GM12878 (cell line): ENCODE data around the gene NFATC2. TPM values are rescaled to one million over a fixed set of nuclear protein-coding genes. Genes with fewer than 3 reads are reported as not detected.

Source experiments
- ASH2L ChIP-seq: fragments of 300-600, 200-600 bp; sonication (generic); IDR thresholded peaks from 2 replicates; pipeline ENCODE4 v1.6.1; 2017; ENCODE audit warnings: low read depth, mild to moderate bottlenecking, borderline replicate concordance
- BCL11A ChIP-seq: IDR thresholded peaks from 2 replicates; pipeline ENCODE4 v1.6.1; 2011; ENCODE audit warnings: low read depth, low read length
- CREB1 ChIP-seq: IDR thresholded peaks from 2 replicates; pipeline ENCODE4 v1.6.1; 2012; ENCODE audit warnings: low read depth, mild to moderate bottlenecking, inconsistent platforms
- CTCF ChIP-seq, 3 experiments: IDR thresholded peaks in 2 of 3; conservative IDR thresholded peaks in 1 of 3; 2 replicates each; pipeline ENCODE4 v1.5.1; 2011; ENCODE audit warnings: low read depth in 3 of 3, low read length in 3 of 3, mild to moderate bottlenecking in 3 of 3, control low read depth in 2 of 3, moderate library complexity in 2 of 3, inconsistent platforms in 1 of 3, mixed read lengths in 1 of 3; ENCODE audit not compliant: control insufficient read depth in 2 of 3, insufficient read depth in 1 of 3; ENCODE audit errors: extremely low read depth in 1 of 3
- E4F1 ChIP-seq: fragments of 450-650 bp; IDR thresholded peaks from 2 replicates; pipeline ENCODE4 v1.6.1; 2018; ENCODE audit warnings: borderline replicate concordance, mild to moderate bottlenecking; ENCODE audit not compliant: partially characterized antibody
- GATAD2B ChIP-seq: fragments of 450-650 bp; conservative IDR thresholded peaks from 2 replicates; pipeline ENCODE4 v1.6.1; 2017; ENCODE audit warnings: low read depth, mild to moderate bottlenecking, moderate library complexity
- NFIC ChIP-seq: IDR thresholded peaks from 2 replicates; pipeline ENCODE4 v1.6.1; 2012; ENCODE audit warnings: low read depth, mild to moderate bottlenecking, inconsistent platforms, low read length, moderate library complexity
- NR2C2 ChIP-seq: IDR thresholded peaks from 2 replicates; pipeline ENCODE4 v1.6.1; 2011; ENCODE audit warnings: borderline replicate concordance, low read depth; ENCODE audit not compliant: control insufficient read depth, insufficient read length
- POLR2AphosphoS2 ChIP-seq: IDR thresholded peaks from 2 replicates; pipeline ENCODE4 v1.6.1; 2011; ENCODE audit warnings: low read depth, mild to moderate bottlenecking, low read length, improper control_type of control experiment, moderate library complexity
- RELB ChIP-seq: fragments of 450-650 bp; IDR thresholded peaks from 2 replicates; pipeline ENCODE4 v1.6.1; 2017; ENCODE audit warnings: low read depth, mild to moderate bottlenecking, moderate library complexity
- REST ChIP-seq: IDR thresholded peaks from 2 replicates; pipeline ENCODE4 v1.6.1; 2012; ENCODE audit warnings: mild to moderate bottlenecking, low read depth, low read length
- SMAD1 ChIP-seq: fragments of 450-650 bp; IDR thresholded peaks from 2 replicates; pipeline ENCODE4 v1.6.1; 2018; ENCODE audit warnings: mild to moderate bottlenecking, low read depth; ENCODE audit not compliant: partially characterized antibody
- SP1 ChIP-seq: IDR thresholded peaks from one replicate; pipeline ENCODE4 v1.6.1; 2011; ENCODE audit warnings: low read depth, low read length
- STAT1 ChIP-seq: fragments of 450-650 bp; conservative IDR thresholded peaks from 2 replicates; pipeline ENCODE4 v1.6.1; 2014; ENCODE audit warnings: antibody characterized with exemption, mild to moderate bottlenecking
- TCF12 ChIP-seq: IDR thresholded peaks from 2 replicates; pipeline ENCODE4 v1.6.1; 2011; ENCODE audit warnings: low read depth, mild to moderate bottlenecking, low read length
- TCF7 ChIP-seq: IDR thresholded peaks from 2 replicates; pipeline ENCODE4 v1.6.1; 2014; ENCODE audit warnings: antibody characterized with exemption, borderline replicate concordance
- USF2 ChIP-seq: IDR thresholded peaks from 2 replicates; pipeline ENCODE4 v1.6.1; 2011; ENCODE audit warnings: low read depth, low read length, improper control_type of control experiment, borderline replicate concordance
- YBX1 ChIP-seq: fragments of 450-650 bp; IDR thresholded peaks from 2 replicates; pipeline ENCODE4 v1.6.1; 2016; ENCODE audit warnings: antibody characterized with exemption
- polyA plus RNA-seq, 11 experiments: library from polyadenylated mRNA; depleted of rRNA in 4 of 11; unstranded in 6 of 11; stranded (reverse) in 5 of 11; fragments of >200 nt; fragmentation: Nextera tagmentation in 4 of 11; fragmentation: Illumina TruSeq in 1 of 11; extraction: Ambion mirVana in 4 of 11; extraction: Trizol in 1 of 11; gene quantifications; 1 replicate in 1 of 11; 2 replicates in 10 of 11; pipeline versions ENCODE4 v1.2.1 to v1.2.3, GENCODE V29; 2011 to 2016; ENCODE audit warnings: inconsistent platforms in 2 of 11, missing spikeins in 2 of 11, low read depth in 1 of 11
- total RNA-seq, 4 experiments: library from RNA; depleted of rRNA in 3 of 4; stranded (reverse); fragments of >200 nt in 3 of 4; fragmentation: Illumina TruSeq in 1 of 4; extraction: Trizol in 1 of 4; gene quantifications; 2 replicates each; pipeline versions ENCODE4 v1.2.1 to v1.2.3, GENCODE V29; 2013 to 2021

NFATC2 gene
- total and polyA plus RNA-seq, 10 of the 15 experiments (the other 5 are each of a cell fraction or from before 2014, with no cell fraction given), result 3.3 to 20.0 (median 7.3) TPM

GRCh38 chr20:51460569-51461265 lies 81.8 kb downstream of the NFATC2 start (continued):
- TF ChIP-seq ASH2L (no peak), RELB (peak; percentile 95), POLR2AphosphoS2 (no peak), STAT1 (no peak), GATAD2B (peak; percentile 89), SMAD1 (no peak), BCL11A (peak; percentile 99), CTCF (IDR thresholded peaks at IDR 0.05 in 2 of 3, conservative IDR thresholded peaks at IDR 0.05 in 1 of 3; ENCODE audit: control insufficient read depth in 2 of 3, extremely low read depth in 1 of 3, insufficient read depth in 1 of 3, low read depth in 3 of 3, low read length in 3 of 3) (no peak), YBX1 (no peak), TCF7 (peak; percentile 60; the same call in 1 of the 2 replicates), TCF12 (peak; percentile 85; the same call in 1 of the 2 replicates), E4F1 (no peak), USF2 (no peak; the same call in 1 of the 2 replicates), NFIC (peak; percentile 70), NR2C2 (no peak), CREB1 (no peak), SP1 (peak; percentile 46), REST (no peak)
